ENCODE data around the gene KIF26B. TPM values are rescaled to one million over a fixed set of nuclear protein-coding genes. Genes with fewer than 3 reads are reported as not detected.

Gene KIF26B
- total RNA-seq, 1 experiment from 2014 or later: 1.2 TPM

DNA sequence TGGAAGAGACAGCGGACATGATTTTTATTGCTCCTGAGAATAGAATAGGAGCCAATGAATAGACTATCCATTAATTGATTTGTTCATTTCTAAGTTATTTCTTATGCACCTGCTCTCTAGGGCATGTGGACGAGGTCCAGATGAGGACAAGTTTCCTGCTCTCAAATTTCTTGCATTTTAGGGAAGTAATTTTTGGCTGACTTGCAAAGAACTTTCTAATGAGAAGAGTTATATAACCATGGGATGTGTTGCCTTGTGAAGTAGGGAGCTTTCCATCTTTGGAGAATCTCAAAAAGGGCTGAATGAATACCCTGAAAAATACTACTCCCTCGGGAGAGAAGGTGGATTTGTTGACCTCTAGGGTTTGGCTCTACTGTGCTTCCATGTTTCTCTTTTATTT, 243.0 kb downstream of the KIF26B start (continued):
- no peak for TF ChIP-seq ATF2 (CRISPR knock-in tag; IDR thresholded peaks at IDR 0.05; ENCODE audit: borderline replicate concordance, low read depth)
- TF ChIP-seq PRDM15 (CRISPR knock-in tag; IDR thresholded peaks at IDR 0.05): no peak
- no peak for TF ChIP-seq ZNF671 (CRISPR knock-in tag; IDR thresholded peaks at IDR 0.05)
- TF ChIP-seq MYBL2 (CRISPR knock-in tag; IDR thresholded peaks at IDR 0.05): no peak
- no peak for TF ChIP-seq E2F4 (CRISPR knock-in tag; IDR thresholded peaks at IDR 0.05; ENCODE audit: borderline replicate concordance, low read depth)
- TF ChIP-seq GABPB1 (CRISPR knock-in tag; IDR thresholded peaks at IDR 0.05): no peak
- TF ChIP-seq FOXP1 (CRISPR knock-in tag; IDR thresholded peaks at IDR 0.05; ENCODE audit: borderline replicate concordance): no peak

DNA sequence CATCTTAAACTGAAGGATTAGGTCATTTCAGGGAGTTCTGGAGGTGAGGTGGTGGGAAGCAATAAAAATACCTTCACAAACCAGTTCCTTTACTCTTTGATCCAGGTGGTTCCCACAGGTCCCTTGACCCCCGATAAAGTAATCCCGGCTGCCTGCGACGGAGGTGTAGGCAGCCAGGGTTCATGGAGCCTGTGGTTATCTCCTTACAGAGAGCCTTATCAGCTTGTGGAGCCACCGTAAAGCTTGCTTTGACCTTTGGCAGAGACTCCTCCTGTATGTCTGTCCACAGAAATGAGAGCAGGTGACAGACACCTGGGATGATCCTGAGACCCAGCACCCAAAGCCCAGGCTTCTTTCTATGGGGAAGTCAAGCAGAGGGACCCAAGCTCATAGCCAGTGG, 243.4 kb downstream of the KIF26B start:
- ATAC-seq (no peak), DNase-seq (ENCODE audit: low spot score) (no peak)
- ChIA-PET POLR2A (no interaction called here), CTCF (no interaction called here)
- Mint-ChIP-seq H3K27ac (no peak overlapping the region), H3K27me3 (ENCODE audit: low read depth) (no peaks in the 10 kb centered on the region), H3K9me3 (peaks cover 4% of the 10 kb centered on the region), H3K36me3 (no peaks in the 10 kb centered on the region), H3K4me1 (no peaks in the 10 kb centered on the region), H3K4me3 (no peak overlapping the region)
- no peak for TF ChIP-seq NR2C2 (CRISPR knock-in tag; IDR thresholded peaks at IDR 0.05)
- TF ChIP-seq SMAD4 (CRISPR knock-in tag; IDR thresholded peaks at IDR 0.05): no peak
- no peak for TF ChIP-seq GTF2I (CRISPR knock-in tag; conservative IDR thresholded peaks at IDR 0.05)
- TF ChIP-seq MXD4 (CRISPR knock-in tag; IDR thresholded peaks at IDR 0.05; ENCODE audit: borderline replicate concordance): no peak
- no peak for TF ChIP-seq USF1 (CRISPR knock-in tag; IDR thresholded peaks at IDR 0.05)
- TF ChIP-seq TEAD4 (CRISPR knock-in tag; IDR thresholded peaks at IDR 0.05): no peak
- TF ChIP-seq CBFB (CRISPR knock-in tag; IDR thresholded peaks at IDR 0.05; ENCODE audit: low read depth): no peak
- no peak for TF ChIP-seq JUN (CRISPR knock-in tag; IDR thresholded peaks at IDR 0.05)
- no peak for TF ChIP-seq STAT6 (CRISPR knock-in tag; conservative IDR thresholded peaks at IDR 0.05; ENCODE audit: low read depth)
- no peak for TF ChIP-seq RORB (CRISPR knock-in tag; IDR thresholded peaks at IDR 0.05)
